ENCODE results near the gene ENO1. TPM values are rescaled to one million over a fixed set of nuclear protein-coding genes. Genes with fewer than 3 reads are reported as not detected.

ENO1 gene
- total and polyA plus RNA-seq, 9 of the 15 experiments (the other 6 are each of a cell fraction or from before 2014, with no cell fraction given), result 2,249 to 7,472 (median 2,868) TPM

DNA sequence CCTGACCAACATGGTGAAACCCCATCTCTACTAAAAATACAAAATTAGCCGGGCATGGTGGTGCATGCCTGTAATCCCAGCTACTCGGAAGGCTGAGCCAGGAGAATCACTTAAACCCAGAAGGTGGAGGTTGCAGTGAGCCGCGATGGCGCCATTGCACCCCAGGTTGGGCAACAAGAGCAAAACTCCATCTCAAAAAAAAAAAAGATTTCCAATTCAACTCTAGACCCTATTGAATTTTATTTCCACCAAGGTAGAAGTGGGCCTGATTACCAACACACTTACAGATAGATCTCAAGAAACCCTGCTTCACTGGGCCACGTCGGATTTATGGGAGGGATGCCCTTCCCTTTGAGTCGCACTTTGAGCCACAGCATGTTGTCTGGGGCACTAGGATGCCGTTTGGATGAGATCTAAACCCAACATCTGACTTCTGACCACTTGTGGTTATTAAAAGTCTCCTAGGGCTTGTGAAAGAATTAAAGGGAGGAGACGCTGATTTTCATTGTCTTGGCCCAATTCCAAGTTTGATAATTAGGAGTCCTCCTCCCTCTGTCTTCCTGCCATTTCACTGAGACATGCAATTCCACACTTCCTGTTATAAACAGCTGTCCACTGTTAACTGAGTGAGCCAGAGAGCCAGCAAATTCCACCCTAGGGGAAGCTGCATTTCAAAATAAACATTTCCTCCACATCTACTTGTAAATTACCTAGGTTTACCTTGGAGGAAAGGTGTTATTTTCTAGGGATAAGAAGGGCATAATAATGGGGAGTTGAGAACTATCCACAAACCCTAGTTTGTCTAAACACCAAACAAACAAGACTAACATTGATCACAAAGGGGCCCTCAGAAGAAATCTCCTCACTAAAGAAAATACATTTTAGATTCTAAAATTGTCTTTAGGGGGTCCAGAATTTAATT lies 55.9 kb downstream of the ENO1 start (continued):
- no peak for TF ChIP-seq NR2C1 (IDR thresholded peaks at IDR 0.05)
- 0 out of 2 replicates have a peak, but pooled peaks have one; percentile 14 for TF ChIP-seq NR2C1 (tag; IDR thresholded peaks at IDR 0.05)
- no peak for TF ChIP-seq ZNF354B (CRISPR knock-in tag; IDR thresholded peaks at IDR 0.05)
- no peak for TF ChIP-seq ZNF764 (CRISPR knock-in tag; IDR thresholded peaks at IDR 0.05; ENCODE audit: low read depth)
- TF ChIP-seq NFIX (CRISPR knock-in tag; IDR thresholded peaks at IDR 0.05; ENCODE audit: low read depth), result 0 out of 2 replicates have a peak, but pooled peaks have one; percentile 30
- no peak for TF ChIP-seq PHB2 (IDR thresholded peaks at IDR 0.05; ENCODE audit: low read depth)
- 0 out of 2 replicates have a peak, but pooled peaks have one; percentile 50 for TF ChIP-seq LEF1 (IDR thresholded peaks at IDR 0.05)
- TF ChIP-seq MAFK (IDR thresholded peaks at IDR 0.05; ENCODE audit: low read length), result 0 out of 2 replicates have a peak, but pooled peaks have one; percentile 10
- TF ChIP-seq MXI1 (IDR thresholded peaks at IDR 0.05; ENCODE audit: low read depth, low read length), result no peak
- TF ChIP-seq CC2D1A (IDR thresholded peaks at IDR 0.05), result no peak
- TF ChIP-seq, protein P1, sequence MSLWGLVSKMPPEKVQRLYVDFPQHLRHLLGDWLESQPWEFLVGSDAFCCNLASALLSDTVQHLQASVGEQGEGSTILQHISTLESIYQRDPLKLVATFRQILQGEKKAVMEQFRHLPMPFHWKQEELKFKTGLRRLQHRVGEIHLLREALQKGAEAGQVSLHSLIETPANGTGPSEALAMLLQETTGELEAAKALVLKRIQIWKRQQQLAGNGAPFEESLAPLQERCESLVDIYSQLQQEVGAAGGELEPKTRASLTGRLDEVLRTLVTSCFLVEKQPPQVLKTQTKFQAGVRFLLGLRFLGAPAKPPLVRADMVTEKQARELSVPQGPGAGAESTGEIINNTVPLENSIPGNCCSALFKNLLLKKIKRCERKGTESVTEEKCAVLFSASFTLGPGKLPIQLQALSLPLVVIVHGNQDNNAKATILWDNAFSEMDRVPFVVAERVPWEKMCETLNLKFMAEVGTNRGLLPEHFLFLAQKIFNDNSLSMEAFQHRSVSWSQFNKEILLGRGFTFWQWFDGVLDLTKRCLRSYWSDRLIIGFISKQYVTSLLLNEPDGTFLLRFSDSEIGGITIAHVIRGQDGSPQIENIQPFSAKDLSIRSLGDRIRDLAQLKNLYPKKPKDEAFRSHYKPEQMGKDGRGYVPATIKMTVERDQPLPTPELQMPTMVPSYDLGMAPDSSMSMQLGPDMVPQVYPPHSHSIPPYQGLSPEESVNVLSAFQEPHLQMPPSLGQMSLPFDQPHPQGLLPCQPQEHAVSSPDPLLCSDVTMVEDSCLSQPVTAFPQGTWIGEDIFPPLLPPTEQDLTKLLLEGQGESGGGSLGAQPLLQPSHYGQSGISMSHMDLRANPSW (CRISPR knock-in tag; IDR thresholded peaks at IDR 0.05), result no peak
- TF ChIP-seq RNF2 (IDR thresholded peaks at IDR 0.05), result peak; percentile 51; the same call in 1 of the 2 replicates
- no peak for TF ChIP-seq NEUROD1 (IDR thresholded peaks at IDR 0.05; ENCODE audit: borderline replicate concordance, low read depth, low read length, partially characterized antibody)
- TF ChIP-seq, protein P2, sequence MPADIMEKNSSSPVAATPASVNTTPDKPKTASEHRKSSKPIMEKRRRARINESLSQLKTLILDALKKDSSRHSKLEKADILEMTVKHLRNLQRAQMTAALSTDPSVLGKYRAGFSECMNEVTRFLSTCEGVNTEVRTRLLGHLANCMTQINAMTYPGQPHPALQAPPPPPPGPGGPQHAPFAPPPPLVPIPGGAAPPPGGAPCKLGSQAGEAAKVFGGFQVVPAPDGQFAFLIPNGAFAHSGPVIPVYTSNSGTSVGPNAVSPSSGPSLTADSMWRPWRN (IDR thresholded peaks at IDR 0.05; ENCODE audit: low read depth), result peak; percentile 76; the same call in 1 of the 2 replicates
- peak; percentile 98 for TF ChIP-seq NFIC (IDR thresholded peaks at IDR 0.05)
- TF ChIP-seq SMARCA4 (IDR thresholded peaks at IDR 0.05), result peak; percentile 51; the same call in 1 of the 2 replicates
- TF ChIP-seq ASH1L (IDR thresholded peaks at IDR 0.05; ENCODE audit: borderline replicate concordance, low read depth, partially characterized antibody), result no peak
- TF ChIP-seq BRD9 (IDR thresholded peaks at IDR 0.05; ENCODE audit: low read depth, partially characterized antibody), result no peak
- TF ChIP-seq, protein P3, sequence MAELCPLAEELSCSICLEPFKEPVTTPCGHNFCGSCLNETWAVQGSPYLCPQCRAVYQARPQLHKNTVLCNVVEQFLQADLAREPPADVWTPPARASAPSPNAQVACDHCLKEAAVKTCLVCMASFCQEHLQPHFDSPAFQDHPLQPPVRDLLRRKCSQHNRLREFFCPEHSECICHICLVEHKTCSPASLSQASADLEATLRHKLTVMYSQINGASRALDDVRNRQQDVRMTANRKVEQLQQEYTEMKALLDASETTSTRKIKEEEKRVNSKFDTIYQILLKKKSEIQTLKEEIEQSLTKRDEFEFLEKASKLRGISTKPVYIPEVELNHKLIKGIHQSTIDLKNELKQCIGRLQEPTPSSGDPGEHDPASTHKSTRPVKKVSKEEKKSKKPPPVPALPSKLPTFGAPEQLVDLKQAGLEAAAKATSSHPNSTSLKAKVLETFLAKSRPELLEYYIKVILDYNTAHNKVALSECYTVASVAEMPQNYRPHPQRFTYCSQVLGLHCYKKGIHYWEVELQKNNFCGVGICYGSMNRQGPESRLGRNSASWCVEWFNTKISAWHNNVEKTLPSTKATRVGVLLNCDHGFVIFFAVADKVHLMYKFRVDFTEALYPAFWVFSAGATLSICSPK (IDR thresholded peaks at IDR 0.05; ENCODE audit: borderline replicate concordance), result no peak
- peak in 1 of 2 experiments; percentile 53; a peak in 2 of 4 replicates for TF ChIP-seq TBL1XR1 (IDR thresholded peaks at IDR 0.05; ENCODE audit: low read length in 2 of 2)
- TF ChIP-seq YY1 (IDR thresholded peaks at IDR 0.05; ENCODE audit: borderline replicate concordance in 1 of 3, control insufficient read depth in 1 of 3, extremely low read depth in 1 of 3, insufficient read depth in 3 of 3, insufficient read length in 1 of 3, insufficient replicate concordance in 2 of 3, low read depth in 1 of 3, low read length in 2 of 3), result no peak
- TF ChIP-seq POLR2B (IDR thresholded peaks at IDR 0.05; ENCODE audit: low read depth, partially characterized antibody), result no peak
- TF ChIP-seq TEAD4 (IDR thresholded peaks at IDR 0.05; ENCODE audit: low read length), result peak; percentile 61
- TF ChIP-seq TEAD4 (CRISPR knock-in tag; IDR thresholded peaks at IDR 0.05; ENCODE audit: borderline replicate concordance), result no peak
